ENCODE measurements around the gene CLEC16A. TPM values are rescaled to one million over a fixed set of nuclear protein-coding genes. Genes with fewer than 3 reads are reported as not detected.

Gene CLEC16A
- total and polyA plus RNA-seq, 2 donors (not counting 1 experiment from before 2014, with no cell fraction given), result 21.9 to 79.5 TPM

- Histone ChIP-seq H3K9ac (ENCODE audit: low read length) (no peak overlapping the region), H3K4me3 (ENCODE audit: control extremely low read depth in 1 of 5, extremely low read depth in 1 of 5, insufficient read depth in 1 of 5, low read depth in 2 of 5, low read length in 4 of 5) (no peak overlapping the region), H3K36me3 (replicated peaks in 1 of 2; ENCODE audit: control extremely low read depth in 1 of 2, control insufficient read depth in 1 of 2, extremely low read depth in 1 of 2, insufficient read depth in 2 of 2, low read length in 1 of 2) (peaks cover 0 to 32% of the 10 kb centered on the region in 2 experiments), H4K20me1 (ENCODE audit: control insufficient read depth, insufficient read depth, low read length, poor library complexity, severe bottlenecking) (no peaks in the 10 kb centered on the region), H3K4me2 (replicated peaks; ENCODE audit: low read depth, low read length, poor library complexity, severe bottlenecking) (no peak overlapping the region), H2AFZ (ENCODE audit: insufficient read depth, low read depth, low read length, poor library complexity, severe bottlenecking) (no peak overlapping the region), H3K79me2 (ENCODE audit: control insufficient read depth, insufficient read depth, low read length) (peaks cover 6% of the 10 kb centered on the region), H3K4me1 (ENCODE audit: control insufficient read depth in 2 of 2, insufficient read depth in 2 of 2, low read length in 2 of 2) (no peaks in the 10 kb centered on the region), H3K27me3 (replicated peaks in 1 of 4; ENCODE audit: control extremely low read depth in 1 of 4, control insufficient read depth in 3 of 4, insufficient read depth in 4 of 4, low read length in 3 of 4) (no peaks in the 10 kb centered on the region), H3K9me3 (ENCODE audit: control extremely low read depth in 1 of 3, control insufficient read depth in 2 of 3, insufficient read depth in 1 of 3, low read length in 2 of 3) (peaks cover 0 to 4% (median 0%) of the 10 kb centered on the region in 3 donors), H3K27ac (ENCODE audit: low read length in 2 of 2) (no peak overlapping the region)
- DNase-seq, result no peak
- Mint-ChIP-seq H3K27ac (no peak overlapping the region), H3K27me3 (no peaks in the 10 kb centered on the region), H3K9me3 (ENCODE audit: insufficient read depth) (no peaks in the 10 kb centered on the region), H3K4me3 (no peak overlapping the region), H3K4me1 (peaks cover 10% of the 10 kb centered on the region)
- no peak for ATAC-seq (ENCODE audit: low read depth)
- POLR2A ChIA-PET, result no interaction called here
- TF ChIP-seq EZH2 (IDR thresholded peaks at IDR 0.05; ENCODE audit: borderline replicate concordance, insufficient read depth, low read depth, low read length, poor library complexity, severe bottlenecking), result no peak
- TF ChIP-seq, protein P1, sequence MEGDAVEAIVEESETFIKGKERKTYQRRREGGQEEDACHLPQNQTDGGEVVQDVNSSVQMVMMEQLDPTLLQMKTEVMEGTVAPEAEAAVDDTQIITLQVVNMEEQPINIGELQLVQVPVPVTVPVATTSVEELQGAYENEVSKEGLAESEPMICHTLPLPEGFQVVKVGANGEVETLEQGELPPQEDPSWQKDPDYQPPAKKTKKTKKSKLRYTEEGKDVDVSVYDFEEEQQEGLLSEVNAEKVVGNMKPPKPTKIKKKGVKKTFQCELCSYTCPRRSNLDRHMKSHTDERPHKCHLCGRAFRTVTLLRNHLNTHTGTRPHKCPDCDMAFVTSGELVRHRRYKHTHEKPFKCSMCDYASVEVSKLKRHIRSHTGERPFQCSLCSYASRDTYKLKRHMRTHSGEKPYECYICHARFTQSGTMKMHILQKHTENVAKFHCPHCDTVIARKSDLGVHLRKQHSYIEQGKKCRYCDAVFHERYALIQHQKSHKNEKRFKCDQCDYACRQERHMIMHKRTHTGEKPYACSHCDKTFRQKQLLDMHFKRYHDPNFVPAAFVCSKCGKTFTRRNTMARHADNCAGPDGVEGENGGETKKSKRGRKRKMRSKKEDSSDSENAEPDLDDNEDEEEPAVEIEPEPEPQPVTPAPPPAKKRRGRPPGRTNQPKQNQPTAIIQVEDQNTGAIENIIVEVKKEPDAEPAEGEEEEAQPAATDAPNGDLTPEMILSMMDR (IDR thresholded peaks at IDR 0.05), result no peak
- intact Hi-C loops (cut with micrococcal nuclease), result no loop called here
- over 99% methylated on average over 24 of the region's 26 CpGs for WGBS (ENCODE audit: insufficient coverage)
- CTCF ChIA-PET, result interaction anchor here (0.5 kb wide), 1 partner anchor 18 kb away, joined by 3 read pairs; no protein-coding TSS in a partner anchor
These were observed 197.3 kb downstream of the CLEC16A start for GRCh38 chr16:11141409-11142260.

DNA sequence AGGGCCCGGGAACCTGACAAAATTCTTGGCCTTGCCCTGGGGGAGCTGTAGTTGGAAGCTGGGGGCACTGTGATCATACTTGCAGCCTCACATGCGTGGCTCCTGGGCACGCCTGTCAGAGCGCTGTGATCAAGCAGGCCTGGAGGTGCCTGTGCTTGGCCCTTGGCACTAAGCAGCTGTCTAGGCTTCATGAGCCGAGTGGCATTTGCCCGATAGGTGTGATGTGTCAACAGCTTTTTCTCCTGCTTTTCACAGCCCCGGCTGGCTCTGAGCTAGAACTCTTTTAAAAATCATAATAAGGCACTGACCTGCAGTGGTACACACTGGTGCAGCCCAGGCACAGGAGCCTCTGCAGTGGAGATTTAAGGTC is 197.9 kb downstream of the CLEC16A start:
- Histone ChIP-seq H3K4me1 (ENCODE audit: control insufficient read depth in 2 of 2, insufficient read depth in 2 of 2, low read length in 2 of 2) (no peaks in the 10 kb centered on the region), H3K79me2 (ENCODE audit: control insufficient read depth, insufficient read depth, low read length) (peaks cover 6% of the 10 kb centered on the region), H3K36me3 (replicated peaks in 1 of 2; ENCODE audit: control extremely low read depth in 1 of 2, control insufficient read depth in 1 of 2, extremely low read depth in 1 of 2, insufficient read depth in 2 of 2, low read length in 1 of 2) (peaks cover 0 to 27% of the 10 kb centered on the region in 2 experiments), H4K20me1 (ENCODE audit: control insufficient read depth, insufficient read depth, low read length, poor library complexity, severe bottlenecking) (no peaks in the 10 kb centered on the region), H3K27me3 (replicated peaks in 1 of 4; ENCODE audit: control extremely low read depth in 1 of 4, control insufficient read depth in 3 of 4, insufficient read depth in 4 of 4, low read length in 3 of 4) (no peaks in the 10 kb centered on the region), H3K4me2 (replicated peaks; ENCODE audit: low read depth, low read length, poor library complexity, severe bottlenecking) (no peak overlapping the region), H3K27ac (ENCODE audit: low read length in 2 of 2) (no peak overlapping the region), H2AFZ (ENCODE audit: insufficient read depth, low read depth, low read length, poor library complexity, severe bottlenecking) (no peak overlapping the region), H3K9ac (ENCODE audit: low read length) (no peak overlapping the region), H3K9me3 (ENCODE audit: control extremely low read depth in 1 of 3, control insufficient read depth in 2 of 3, insufficient read depth in 1 of 3, low read length in 2 of 3) (peaks cover 0 to 4% (median 0%) of the 10 kb centered on the region in 3 donors), H3K4me3 (ENCODE audit: control extremely low read depth in 1 of 5, extremely low read depth in 1 of 5, insufficient read depth in 1 of 5, low read depth in 2 of 5, low read length in 4 of 5) (no peak overlapping the region)
- Mint-ChIP-seq H3K9me3 (ENCODE audit: insufficient read depth) (no peaks in the 10 kb centered on the region), H3K4me3 (no peak overlapping the region), H3K27me3 (no peaks in the 10 kb centered on the region), H3K27ac (no peak overlapping the region), H3K4me1 (peaks cover 9% of the 10 kb centered on the region)
- ATAC-seq (ENCODE audit: low read depth), result no peak
- ChIA-PET CTCF (interaction anchor here (0.5 kb wide), 1 partner anchor 18 kb away, joined by 3 read pairs; no protein-coding TSS in a partner anchor), POLR2A (no interaction called here)
- TF ChIP-seq EZH2 (IDR thresholded peaks at IDR 0.05; ENCODE audit: borderline replicate concordance, insufficient read depth, low read depth, low read length, poor library complexity, severe bottlenecking), result no peak
- TF ChIP-seq, protein P1 (IDR thresholded peaks at IDR 0.05), result no peak
- intact Hi-C loops (cut with micrococcal nuclease), result no loop called here
- WGBS (ENCODE audit: insufficient coverage), result 100% methylated on average over 6 of the region's 7 CpGs
- no peak for DNase-seq
